Measurements from ENCODE around the gene JARID2.

JARID2 gene

GRCh38 chr6:15378272-15378671 lies 132.4 kb downstream of the JARID2 start:
- ChIA-PET CTCF (interaction anchor here (1.9 kb wide), 1 partner anchor 12 kb away, joined by 8 read pairs; no protein-coding TSS in a partner anchor), POLR2A (no interaction called here)
- H3K4me3 ChIP-seq (ENCODE audit: low read depth, low read length) = no peak overlapping the region
- TF ChIP-seq CTCF (IDR thresholded peaks at IDR 0.05; ENCODE audit: insufficient read depth, low read length, missing control alignments) = no peak
- no peak for DNase-seq (ENCODE audit: low read depth, low spot score)

- ChIA-PET POLR2A (no interaction called here), CTCF (interaction anchor here (1.4 to 1.9 kb wide), 2 partner anchors 9 to 12 kb away, joined by 8 read pairs; no protein-coding TSS in a partner anchor)
- DNase-seq (ENCODE audit: low read depth, low spot score) = no peak
- no peak for TF ChIP-seq CTCF (IDR thresholded peaks at IDR 0.05; ENCODE audit: insufficient read depth, low read length, missing control alignments)
- H3K4me3 ChIP-seq (ENCODE audit: low read depth, low read length) = no peak overlapping the region
These were observed 133.0 kb downstream of the JARID2 start for GRCh38 chr6:15378866-15379265.

GRCh38 chr6:15380351-15380750 lies 134.5 kb downstream of the JARID2 start:
- DNase-seq (ENCODE audit: low read depth, low spot score) = no peak
- CTCF ChIA-PET = interaction anchor here (1.6 kb wide), 1 partner anchor 10 kb away, joined by 15 read pairs; no protein-coding TSS in a partner anchor
- TF ChIP-seq CTCF (IDR thresholded peaks at IDR 0.05; ENCODE audit: insufficient read depth, low read length, missing control alignments) = no peak
- no peak overlapping the region for H3K4me3 ChIP-seq (ENCODE audit: low read depth, low read length)
- POLR2A ChIA-PET = no interaction called here

- CTCF ChIA-PET = interaction anchor here (1.1 to 1.6 kb wide), 2 partner anchors 8 to 16 kb away, joined by 3 to 15 read pairs; no protein-coding TSS in a partner anchor
- POLR2A ChIA-PET = no interaction called here
- TF ChIP-seq CTCF (IDR thresholded peaks at IDR 0.05; ENCODE audit: insufficient read depth, low read length, missing control alignments) = no peak
- no peak for DNase-seq (ENCODE audit: low read depth, low spot score)
- no peak overlapping the region for H3K4me3 ChIP-seq (ENCODE audit: low read depth, low read length)
These were observed 136.2 kb downstream of the JARID2 start for GRCh38 chr6:15382089-15382488.

GRCh38 chr6:15382712-15383111 lies 136.8 kb downstream of the JARID2 start:
- no peak for DNase-seq (ENCODE audit: low read depth, low spot score)
- no peak overlapping the region for H3K4me3 ChIP-seq (ENCODE audit: low read depth, low read length)
- ChIA-PET POLR2A (no interaction called here), CTCF (no interaction called here)
- no peak for TF ChIP-seq CTCF (IDR thresholded peaks at IDR 0.05; ENCODE audit: insufficient read depth, low read length, missing control alignments)

GRCh38 chr6:15384901-15385300 lies 139.0 kb downstream of the JARID2 start:
- CTCF ChIA-PET = no interaction called here
- POLR2A ChIA-PET = no interaction called here

More at GRCh38 chr6:15384901-15385300, 139.0 kb downstream of the JARID2 start:
- DNase-seq (ENCODE audit: low read depth, low spot score) = no peak
- H3K4me3 ChIP-seq (ENCODE audit: low read depth, low read length) = no peak overlapping the region
- TF ChIP-seq CTCF (IDR thresholded peaks at IDR 0.05; ENCODE audit: insufficient read depth, low read length, missing control alignments) = no peak
